PC-3 (cell line): ENCODE data around the gene CLSTN1. TPM values are rescaled to one million over a fixed set of nuclear protein-coding genes. Genes with fewer than 3 reads are reported as not detected.

Source experiments
- ATAC-seq: fragments of 200-7000 bp; cut with Tn5 transposase; 2 replicates; pipeline ENCODE4 v1.9.1; 2020; ENCODE audit warnings: mild to moderate bottlenecking, moderate library complexity
- BruUV-seq: library from RNA; stranded (reverse); fragments of 400-500 nt; replicated peaks from 2 replicates; lab custom pipeline; 2021; lab: Mats Ljungman, UMichigan
- CTCF ChIA-PET: fragments of 300-600 bp; sonication (Branson Sonifier 250); formaldehyde crosslinking; loops from one replicate; lab custom pipeline; 2022; ENCODE audit warnings: antibody characterized with exemption; lab: Charles Lee
- POLR2A ChIA-PET: fragments of 300-600 bp; sonication (Branson Sonifier 250); formaldehyde crosslinking; loops from one replicate; lab custom pipeline; 2022; ENCODE audit warnings: antibody characterized with exemption; ENCODE audit not compliant: unreplicated experiment; lab: Charles Lee
- DNase-seq: peaks from one replicate; pipeline ENCODE4 v3.0.0-alpha.2; 2015
- H2AFZ ChIP-seq: fragments of 300-600 bp; sonication (generic); 2 replicates; pipeline ENCODE4 v1.6.0; 2016; ENCODE audit warnings: antibody characterized with exemption, low read length
- H3F3A ChIP-seq: fragments of 300-600 bp; sonication (generic); one replicate; pipeline ENCODE4 v1.6.0; 2017; ENCODE audit warnings: antibody characterized with exemption, low read length, control low read depth, mild to moderate bottlenecking; ENCODE audit not compliant: unreplicated experiment
- H3K27ac ChIP-seq: fragments of 300-600 bp; sonication (generic); 2 replicates; pipeline ENCODE4 v1.5.1; 2016; ENCODE audit warnings: mild to moderate bottlenecking, low read length
- H3K27me3 ChIP-seq: fragments of 300-600 bp; sonication (generic); 2 replicates; pipeline ENCODE4 v1.6.1; 2016; ENCODE audit warnings: low read length, mixed read lengths
- H3K36me3 ChIP-seq: fragments of 300-600 bp; sonication (generic); 2 replicates; pipeline ENCODE4 v1.6.1; 2016; ENCODE audit warnings: low read depth, mixed run types, low read length, mixed read lengths
- H3K4me1 ChIP-seq: fragments of 300-600 bp; sonication (generic); 2 replicates; pipeline ENCODE4 v1.5.1; 2016; ENCODE audit warnings: low read length; ENCODE audit not compliant: insufficient read depth
- H3K4me2 ChIP-seq: fragments of 300-600 bp; sonication (generic); 2 replicates; pipeline ENCODE4 v1.6.0; 2016; ENCODE audit warnings: low read length
- H3K4me3 ChIP-seq: fragments of 300-600 bp; sonication (generic); 2 replicates; pipeline ENCODE4 v1.5.1; 2016; ENCODE audit warnings: mild to moderate bottlenecking, low read length, mixed read lengths
- H3K79me2 ChIP-seq: fragments of 300-600 bp; sonication (generic); 2 replicates; pipeline ENCODE4 v1.6.1; 2017; ENCODE audit warnings: low read length, mixed read lengths
- H3K9ac ChIP-seq: fragments of 300-600 bp; sonication (generic); 2 replicates; pipeline ENCODE4 v1.6.0; 2016; ENCODE audit warnings: mild to moderate bottlenecking, low read length
- H3K9me2 ChIP-seq: fragments of 300-600 bp; sonication (generic); replicated peaks from 2 replicates; pipeline ENCODE4 v1.6.1; 2016; ENCODE audit warnings: mixed run types, low read length, mixed read lengths
- H3K9me3 ChIP-seq: fragments of 300-600 bp; sonication (generic); 2 replicates; pipeline ENCODE4 v1.6.1; 2016; ENCODE audit warnings: low read length, mixed read lengths
- H4K20me1 ChIP-seq: fragments of 300-600 bp; sonication (generic); 2 replicates; pipeline ENCODE4 v1.6.1; 2016; ENCODE audit warnings: low read length, mixed read lengths
- EZH2 ChIP-seq: fragments of 300-600 bp; sonication (generic); IDR thresholded peaks from one replicate; pipeline ENCODE4 v1.6.1; 2017; ENCODE audit warnings: antibody characterized with exemption, mild to moderate bottlenecking, low read length; ENCODE audit not compliant: unreplicated experiment
- EZH2phosphoT487 ChIP-seq: fragments of 300-600 bp; sonication (generic); IDR thresholded peaks from 2 replicates; pipeline ENCODE4 v1.6.1; 2018; ENCODE audit warnings: mild to moderate bottlenecking, antibody characterized with exemption, low read length, borderline replicate concordance
- intact Hi-C: fragments of 100-400 bp; cut with micrococcal nuclease; formaldehyde crosslinking; loops from 2 replicates; pipeline ENCODE4 v1.9.0; 2023
- total RNA-seq: library from RNA; depleted of rRNA; stranded (reverse); fragments of >200 nt; gene quantifications from 2 replicates; pipeline ENCODE4 v1.2.3, GENCODE V29; 2014
- TF ChIP-seq, protein P1 (sequence below): fragments of 300-600 bp; sonication (generic); conservative IDR thresholded peaks from 2 replicates; pipeline ENCODE4 v1.5.1; 2017; ENCODE audit warnings: antibody characterized with exemption, low read depth, mild to moderate bottlenecking, low read length

Gene CLSTN1
- total RNA-seq, 1 experiment from 2014 or later: 98.3 TPM

DNA sequence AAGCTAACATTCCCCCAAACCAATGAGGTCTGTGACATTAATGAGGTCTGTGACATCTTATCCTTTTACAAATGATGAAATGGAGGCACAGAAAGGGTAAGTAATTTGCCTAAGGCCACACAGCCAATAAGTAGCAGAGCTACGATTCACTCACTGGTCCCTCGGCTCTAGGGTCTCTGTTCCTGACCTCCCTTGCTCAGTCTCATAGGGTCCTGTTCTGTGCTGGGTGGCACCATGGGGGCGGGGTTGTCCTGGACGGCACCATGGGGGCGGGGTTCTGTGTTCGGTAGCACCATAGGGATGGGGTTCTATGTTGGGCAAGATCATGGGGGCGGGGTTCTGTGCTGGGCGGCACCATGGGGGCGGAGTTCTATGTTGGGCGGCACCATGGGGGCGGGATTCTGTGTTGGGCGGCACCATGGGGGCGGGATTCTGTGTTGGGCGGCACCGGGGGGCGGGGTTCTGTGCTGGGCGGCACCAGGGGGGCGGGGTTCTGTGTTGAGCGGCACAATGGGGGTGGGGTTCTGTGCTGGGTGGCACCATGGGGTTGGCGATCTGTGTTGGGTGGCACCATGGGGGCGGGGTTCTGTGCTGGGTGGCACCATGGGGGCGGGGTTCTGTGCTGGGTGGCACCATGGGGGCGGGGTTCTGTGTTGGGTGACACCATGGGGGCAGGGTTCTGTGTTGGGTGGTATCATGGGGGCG lies 55.6 kb downstream of the CLSTN1 start:
- DNase-seq (no peak), ATAC-seq (no peak)
- H3K4me1 ChIP-seq: peaks cover 29% of the 10 kb centered on the region
- no peak overlapping the region for H3K4me3 ChIP-seq
- no peaks in the 10 kb centered on the region for H4K20me1 ChIP-seq
- H3K4me2 ChIP-seq: no peak overlapping the region
- CTCF ChIA-PET: no interaction called here
- intact Hi-C loops: loop anchor here (2.0 kb wide), 1 partner anchor 15 kb away; no protein-coding TSS in a partner anchor
- no peaks in the 10 kb centered on the region for H3K9me2 ChIP-seq
- no TSS peak for BruUV-seq
- H3F3A ChIP-seq: peaks cover 10% of the 10 kb centered on the region
- peaks cover 44% of the 10 kb centered on the region for H3K79me2 ChIP-seq
- TF ChIP-seq, protein P1, sequence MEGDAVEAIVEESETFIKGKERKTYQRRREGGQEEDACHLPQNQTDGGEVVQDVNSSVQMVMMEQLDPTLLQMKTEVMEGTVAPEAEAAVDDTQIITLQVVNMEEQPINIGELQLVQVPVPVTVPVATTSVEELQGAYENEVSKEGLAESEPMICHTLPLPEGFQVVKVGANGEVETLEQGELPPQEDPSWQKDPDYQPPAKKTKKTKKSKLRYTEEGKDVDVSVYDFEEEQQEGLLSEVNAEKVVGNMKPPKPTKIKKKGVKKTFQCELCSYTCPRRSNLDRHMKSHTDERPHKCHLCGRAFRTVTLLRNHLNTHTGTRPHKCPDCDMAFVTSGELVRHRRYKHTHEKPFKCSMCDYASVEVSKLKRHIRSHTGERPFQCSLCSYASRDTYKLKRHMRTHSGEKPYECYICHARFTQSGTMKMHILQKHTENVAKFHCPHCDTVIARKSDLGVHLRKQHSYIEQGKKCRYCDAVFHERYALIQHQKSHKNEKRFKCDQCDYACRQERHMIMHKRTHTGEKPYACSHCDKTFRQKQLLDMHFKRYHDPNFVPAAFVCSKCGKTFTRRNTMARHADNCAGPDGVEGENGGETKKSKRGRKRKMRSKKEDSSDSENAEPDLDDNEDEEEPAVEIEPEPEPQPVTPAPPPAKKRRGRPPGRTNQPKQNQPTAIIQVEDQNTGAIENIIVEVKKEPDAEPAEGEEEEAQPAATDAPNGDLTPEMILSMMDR: no peak
- no peak overlapping the region for H2AFZ ChIP-seq
- H3K36me3 ChIP-seq: peaks cover 8% of the 10 kb centered on the region; the same call in 1 of the 2 replicates
- H3K9me3 ChIP-seq: no peaks in the 10 kb centered on the region
- H3K27me3 ChIP-seq: no peaks in the 10 kb centered on the region
- no peak overlapping the region for H3K27ac ChIP-seq
- H3K9ac ChIP-seq: no peak overlapping the region
- POLR2A ChIA-PET: no interaction called here

DNA sequence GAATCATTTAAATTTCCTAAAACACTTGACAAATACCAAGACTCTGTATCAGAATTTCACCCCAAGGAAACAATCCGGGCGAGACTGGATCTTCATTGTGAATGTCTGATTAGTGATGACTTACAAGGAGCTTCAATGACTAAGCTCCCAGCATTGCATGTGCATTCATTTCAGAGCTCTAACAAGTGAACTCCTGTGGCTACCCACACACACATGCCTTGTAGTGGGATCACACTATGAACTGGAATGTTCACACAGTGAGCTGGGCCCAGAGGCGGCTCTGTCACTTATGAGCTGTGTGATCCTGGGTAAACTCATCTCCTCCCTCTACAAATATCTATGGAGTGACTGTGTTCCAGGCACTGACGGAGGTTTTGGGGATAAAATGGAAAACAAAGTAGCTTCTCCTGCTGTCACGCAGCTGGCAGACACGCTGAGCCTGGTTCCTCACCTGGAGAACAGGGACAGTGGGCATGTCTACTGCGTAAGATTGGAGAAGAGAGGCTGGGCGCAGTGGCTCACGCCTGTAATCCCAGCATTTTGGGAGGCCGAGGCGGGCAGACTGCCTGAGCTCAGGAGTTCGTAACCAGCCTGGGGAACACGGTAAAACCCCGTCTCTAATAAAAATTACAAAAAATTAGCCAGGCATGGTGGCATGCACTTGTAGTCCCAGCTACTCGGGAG lies 56.9 kb downstream of the CLSTN1 start:
- Histone ChIP-seq H3K4me2 (0 out of 2 replicates have a peak overlapping the region, but pooled peaks have one; percentile 26), H3K27ac (peak overlapping the region; percentile 81), H3F3A (peaks cover 10% of the 10 kb centered on the region), H3K36me3 (no peaks in the 10 kb centered on the region; the same call in 1 of the 2 replicates), H4K20me1 (no peaks in the 10 kb centered on the region), H3K9me2 (no peaks in the 10 kb centered on the region), H3K79me2 (peaks cover 46% of the 10 kb centered on the region), H3K4me3 (no peak overlapping the region), H2AFZ (no peak overlapping the region), H3K27me3 (no peaks in the 10 kb centered on the region), H3K4me1 (peaks cover 29% of the 10 kb centered on the region), H3K9me3 (no peaks in the 10 kb centered on the region), H3K9ac (no peak overlapping the region)
- ChIA-PET CTCF (interaction anchor here (0.6 to 1.0 kb wide), 2 partner anchors 47 to 124 kb away, joined by 3 to 5 read pairs; no protein-coding TSS in a partner anchor), POLR2A (interaction anchor here (0.5 kb wide), 1 partner anchor 24 kb away, joined by 3 read pairs; no protein-coding TSS in a partner anchor)
- no peak for TF ChIP-seq EZH2
- TF ChIP-seq EZH2phosphoT487: no peak
- TF ChIP-seq, protein P1: no peak
- ATAC-seq (peak; percentile 97), DNase-seq (peak; percentile 96)
- BruUV-seq: no TSS peak
- intact Hi-C loops: loop anchor here (2.0 kb wide), 1 partner anchor 16 kb away; no protein-coding TSS in a partner anchor

DNA sequence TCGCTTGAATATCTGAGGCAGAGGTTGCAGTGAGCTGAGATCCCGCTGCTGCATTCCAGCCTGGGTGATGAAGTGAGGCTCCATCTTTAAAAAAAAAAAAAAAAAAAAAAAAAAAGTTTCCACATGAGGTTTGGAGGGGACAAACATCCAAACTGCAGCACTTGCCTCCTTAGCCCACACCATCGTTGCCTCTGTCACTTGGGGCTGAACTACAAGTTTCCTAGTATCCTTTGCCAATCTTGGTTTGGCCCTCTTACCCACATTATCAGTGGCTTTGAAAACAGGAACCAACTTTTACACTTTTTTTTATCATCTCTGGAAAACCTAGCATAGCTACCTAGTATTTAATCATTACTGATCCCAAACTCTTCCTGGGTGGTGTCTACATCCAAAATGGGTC lies 59.2 kb downstream of the CLSTN1 start:
- H2AFZ ChIP-seq: no peak overlapping the region
- no TSS peak for BruUV-seq
- no peak overlapping the region for H3K4me3 ChIP-seq
- H3K27ac ChIP-seq: no peak overlapping the region
- H3K9ac ChIP-seq: no peak overlapping the region
- peaks cover 66% of the 10 kb centered on the region for H3K79me2 ChIP-seq
- peaks cover 10% of the 10 kb centered on the region for H3F3A ChIP-seq
- DNase-seq (no peak), ATAC-seq (no peak)
- intact Hi-C loops: no loop called here
- no peaks in the 10 kb centered on the region; the same call in 1 of the 2 replicates for H3K36me3 ChIP-seq
- no peaks in the 10 kb centered on the region for H3K9me2 ChIP-seq
- no peaks in the 10 kb centered on the region for H3K9me3 ChIP-seq
- H3K27me3 ChIP-seq: no peaks in the 10 kb centered on the region
- POLR2A ChIA-PET: no interaction called here
- CTCF ChIA-PET: no interaction called here
- no peak for TF ChIP-seq EZH2
- TF ChIP-seq, protein P1: no peak
- peaks cover 29% of the 10 kb centered on the region for H3K4me1 ChIP-seq
- no peaks in the 10 kb centered on the region for H4K20me1 ChIP-seq
- H3K4me2 ChIP-seq: no peak overlapping the region
